Activated T-cell treated with anti-CD3 and anti-CD28 coated beads, Interleukin-2, amount 50 U/mL, for 24 hours (primary cell): ENCODE measurements around the gene TST.

Experiments
- DNase-seq: peaks from one replicate; pipeline ENCODE4 v3.0.0-alpha.2; 2020
- H3K27ac Mint-ChIP-seq: 2 replicates; pipeline ENCODE4 v1.8.0; 2020; ENCODE audit warnings: mild to moderate bottlenecking, mixed read lengths
- H3K27me3 Mint-ChIP-seq: 2 replicates; pipeline ENCODE4 v1.8.0; 2020; ENCODE audit warnings: mixed read lengths
- H3K36me3 Mint-ChIP-seq: 2 replicates; pipeline ENCODE4 v1.8.0; 2020; ENCODE audit warnings: low read depth, mixed read lengths
- H3K4me1 Mint-ChIP-seq: 2 replicates; pipeline ENCODE4 v1.8.0; 2020; ENCODE audit warnings: low read depth, mixed read lengths
- H3K4me3 Mint-ChIP-seq: 2 replicates; pipeline ENCODE4 v1.8.0; 2020; ENCODE audit warnings: mild to moderate bottlenecking, moderate library complexity, mixed read lengths
- H3K9me3 Mint-ChIP-seq: 2 replicates; pipeline ENCODE4 v1.8.0; 2020; ENCODE audit warnings: mixed read lengths

The TST gene

GRCh38 chr22:37018086-37018814 is 997 bp downstream of the TST start:
- H3K9me3 Mint-ChIP-seq, result no peaks in the 10 kb centered on the region
- no peak for DNase-seq
- peaks cover 11% of the 10 kb centered on the region for H3K4me1 Mint-ChIP-seq
- H3K36me3 Mint-ChIP-seq, result no peaks in the 10 kb centered on the region
- H3K27ac Mint-ChIP-seq, result no peak overlapping the region
- peak overlapping the region; percentile 73 for H3K4me3 Mint-ChIP-seq
- peaks cover 23% of the 10 kb centered on the region for H3K27me3 Mint-ChIP-seq

- peaks cover 11% of the 10 kb centered on the region for H3K4me1 Mint-ChIP-seq
- H3K27me3 Mint-ChIP-seq, result peaks cover 23% of the 10 kb centered on the region
- H3K4me3 Mint-ChIP-seq, result no peak overlapping the region
- H3K36me3 Mint-ChIP-seq, result no peaks in the 10 kb centered on the region
- DNase-seq, result no peak
- H3K27ac Mint-ChIP-seq, result no peak overlapping the region
- no peaks in the 10 kb centered on the region for H3K9me3 Mint-ChIP-seq
These were observed 1.9 kb downstream of the TST start for GRCh38 chr22:37017356-37017755.

GRCh38 chr22:37016134-37016910 is 2.9 kb downstream of the TST start:
- no peaks in the 10 kb centered on the region for H3K36me3 Mint-ChIP-seq
- H3K27me3 Mint-ChIP-seq, result peaks cover 18% of the 10 kb centered on the region
- H3K27ac Mint-ChIP-seq, result no peak overlapping the region
- no peak overlapping the region for H3K4me3 Mint-ChIP-seq
- peaks cover 11% of the 10 kb centered on the region for H3K4me1 Mint-ChIP-seq
- no peaks in the 10 kb centered on the region for H3K9me3 Mint-ChIP-seq
- DNase-seq, result no peak

GRCh38 chr22:37015587-37015878 is 3.7 kb downstream of the TST start:
- Mint-ChIP-seq H3K27ac (no peak overlapping the region), H3K27me3 (peaks cover 12% of the 10 kb centered on the region), H3K4me1 (peaks cover 8% of the 10 kb centered on the region), H3K4me3 (no peak overlapping the region), H3K36me3 (no peaks in the 10 kb centered on the region), H3K9me3 (no peaks in the 10 kb centered on the region)
- DNase-seq, result no peak

GRCh38 chr22:37014835-37015586 is 4.2 kb downstream of the TST start:
- H3K9me3 Mint-ChIP-seq, result no peaks in the 10 kb centered on the region
- H3K36me3 Mint-ChIP-seq, result no peaks in the 10 kb centered on the region
- peaks cover 5% of the 10 kb centered on the region for H3K4me1 Mint-ChIP-seq
- H3K27me3 Mint-ChIP-seq, result peaks cover 7% of the 10 kb centered on the region
- H3K27ac Mint-ChIP-seq, result no peak overlapping the region
- no peak for DNase-seq
- H3K4me3 Mint-ChIP-seq, result no peak overlapping the region

GRCh38 chr22:37014415-37014806 is 4.8 kb downstream of the TST start:
- Mint-ChIP-seq H3K27me3 (peaks cover 8% of the 10 kb centered on the region), H3K9me3 (no peaks in the 10 kb centered on the region), H3K36me3 (no peaks in the 10 kb centered on the region), H3K4me1 (peaks cover 2% of the 10 kb centered on the region), H3K4me3 (no peak overlapping the region), H3K27ac (no peak overlapping the region)
- no peak for DNase-seq

- DNase-seq, result no peak
- Mint-ChIP-seq H3K27ac (no peak overlapping the region), H3K36me3 (no peaks in the 10 kb centered on the region), H3K4me1 (no peaks in the 10 kb centered on the region), H3K9me3 (no peaks in the 10 kb centered on the region), H3K27me3 (peaks cover 8% of the 10 kb centered on the region), H3K4me3 (no peak overlapping the region)
These were observed 6.3 kb downstream of the TST start for GRCh38 chr22:37012956-37013355.

GRCh38 chr22:37012262-37012904 is 6.9 kb downstream of the TST start:
- no peaks in the 10 kb centered on the region for H3K9me3 Mint-ChIP-seq
- H3K27ac Mint-ChIP-seq, result no peak overlapping the region
- DNase-seq, result no peak
- no peaks in the 10 kb centered on the region for H3K36me3 Mint-ChIP-seq
- no peaks in the 10 kb centered on the region for H3K4me1 Mint-ChIP-seq
- H3K4me3 Mint-ChIP-seq, result no peak overlapping the region
- H3K27me3 Mint-ChIP-seq, result peaks cover 8% of the 10 kb centered on the region

- Mint-ChIP-seq H3K9me3 (no peaks in the 10 kb centered on the region), H3K4me3 (no peak overlapping the region), H3K4me1 (no peaks in the 10 kb centered on the region), H3K27ac (no peak overlapping the region), H3K36me3 (no peaks in the 10 kb centered on the region), H3K27me3 (peaks cover 14% of the 10 kb centered on the region)
- DNase-seq, result no peak
These were observed 7.8 kb downstream of the TST start for GRCh38 chr22:37011472-37011871.

GRCh38 chr22:37010976-37011375 is 8.3 kb downstream of the TST start:
- Mint-ChIP-seq H3K4me1 (no peaks in the 10 kb centered on the region), H3K9me3 (no peaks in the 10 kb centered on the region), H3K4me3 (no peak overlapping the region), H3K27me3 (peaks cover 17% of the 10 kb centered on the region), H3K36me3 (no peaks in the 10 kb centered on the region), H3K27ac (no peak overlapping the region)
- no peak for DNase-seq

- H3K27ac Mint-ChIP-seq, result no peak overlapping the region
- no peak for DNase-seq
- H3K9me3 Mint-ChIP-seq, result no peaks in the 10 kb centered on the region
These were observed 9.1 kb downstream of the TST start for GRCh38 chr22:37010174-37010573.

GRCh38 chr22:37009490-37009889 is 9.8 kb downstream of the TST start:
- Mint-ChIP-seq H3K27ac (no peak overlapping the region), H3K27me3 (peaks cover 17% of the 10 kb centered on the region), H3K36me3 (no peaks in the 10 kb centered on the region), H3K9me3 (no peaks in the 10 kb centered on the region), H3K4me1 (no peaks in the 10 kb centered on the region), H3K4me3 (no peak overlapping the region)
- no peak for DNase-seq

More at GRCh38 chr22:37010174-37010573, 9.1 kb downstream of the TST start:
- Mint-ChIP-seq H3K4me3 (no peak overlapping the region), H3K36me3 (no peaks in the 10 kb centered on the region), H3K4me1 (no peaks in the 10 kb centered on the region), H3K27me3 (peaks cover 17% of the 10 kb centered on the region)

GRCh38 chr22:37008365-37008764 is 10.9 kb downstream of the TST start:
- H3K4me3 Mint-ChIP-seq, result no peak overlapping the region
- no peaks in the 10 kb centered on the region for H3K36me3 Mint-ChIP-seq
- no peak for DNase-seq
- H3K4me1 Mint-ChIP-seq, result no peaks in the 10 kb centered on the region
- H3K27ac Mint-ChIP-seq, result no peak overlapping the region
- H3K27me3 Mint-ChIP-seq, result peaks cover 19% of the 10 kb centered on the region
- no peaks in the 10 kb centered on the region for H3K9me3 Mint-ChIP-seq

- Mint-ChIP-seq H3K4me3 (no peak overlapping the region), H3K27ac (no peak overlapping the region), H3K27me3 (peaks cover 21% of the 10 kb centered on the region), H3K9me3 (no peaks in the 10 kb centered on the region), H3K36me3 (no peaks in the 10 kb centered on the region), H3K4me1 (no peaks in the 10 kb centered on the region)
- DNase-seq, result no peak
These were observed 11.6 kb downstream of the TST start for GRCh38 chr22:37007651-37008050.
